OCI-LY3 (cell line): Measurements from ENCODE around the gene RTF2.
A peak's percentile ranks its signal among the peaks of the same experiment; 100 is the strongest.

Experiments
- H2AFZ ChIP-seq: fragments of 200-600, 300-600 bp; shearing (Covaris generic); 2 replicates; pipeline ENCODE4 v1.6.0; 2014; ENCODE audit warnings: antibody characterized with exemption, low read depth, low read length
- H3K27ac ChIP-seq: fragments of 200-600, 300-600 bp; sonication (generic); 2 replicates; pipeline ENCODE4 v1.5.1; 2014; ENCODE audit warnings: mild to moderate bottlenecking, low read length, moderate library complexity, mixed read lengths
- H3K27me3 ChIP-seq: fragments of 200-600, 300-600 bp; sonication (generic); 2 replicates; pipeline ENCODE4 v1.6.1; 2014; ENCODE audit warnings: low read depth, low read length, mixed read lengths
- H3K36me3 ChIP-seq: fragments of 200-600, 300-600 bp; sonication (generic); replicated peaks from 2 replicates; pipeline ENCODE3; 2014; ENCODE audit warnings: low read depth, low read length, mixed read lengths
- H3K4me1 ChIP-seq: fragments of 300-600, 200-600 bp; sonication (generic); 2 replicates; pipeline ENCODE4 v1.6.1; 2014; ENCODE audit warnings: low read length, mixed read lengths
- H3K4me2 ChIP-seq: fragments of 200-600, 300-600 bp; sonication (generic); 2 replicates; pipeline ENCODE4 v1.6.1; 2014; ENCODE audit warnings: low read length, mixed read lengths
- H3K4me3 ChIP-seq: fragments of 300-600, 200-600 bp; sonication (generic); 2 replicates; pipeline ENCODE4 v1.5.1; 2014; ENCODE audit warnings: antibody characterized with exemption, mild to moderate bottlenecking, low read length, moderate library complexity
- H3K79me2 ChIP-seq: fragments of 300-600, 200-600 bp; shearing (Covaris generic); 2 replicates; pipeline ENCODE4 v1.6.1; 2014; ENCODE audit warnings: mild to moderate bottlenecking, low read length, mixed read lengths
- H3K9ac ChIP-seq: fragments of 300-600, 200-600 bp; shearing (Covaris generic); 2 replicates; pipeline ENCODE4 v1.6.0; 2014; ENCODE audit warnings: mild to moderate bottlenecking, low read length, moderate library complexity
- H3K9me3 ChIP-seq: fragments of 200-600, 300-600 bp; shearing (Covaris generic); 2 replicates; pipeline ENCODE4 v1.6.1; 2014; ENCODE audit warnings: low read length, mixed read lengths; ENCODE audit not compliant: insufficient read depth
- H4K20me1 ChIP-seq: fragments of 200-600, 300-600 bp; sonication (generic); 2 replicates; pipeline ENCODE4 v1.6.1; 2016; ENCODE audit warnings: low read length, mixed read lengths; ENCODE audit not compliant: insufficient read depth
- EZH2phosphoT487 ChIP-seq: fragments of 200-600 bp; shearing (Covaris generic); IDR thresholded peaks from 2 replicates; pipeline ENCODE4 v1.6.1; 2018; ENCODE audit warnings: antibody characterized with exemption, mixed run types, low read depth
- TF ChIP-seq, protein P1 (sequence below): fragments of 200-600, 300-600 bp; sonication (generic); IDR thresholded peaks from 2 replicates; pipeline ENCODE4 v1.5.1; 2014; ENCODE audit warnings: antibody characterized with exemption, low read length, low read depth

The RTF2 gene

GRCh38 chr20:56433880-56434255, 34.6 kb upstream of the RTF2 start:
- no peak overlapping the region for H3K4me2 ChIP-seq
- no peaks in the 10 kb centered on the region for H3K36me3 ChIP-seq
- no peak overlapping the region for H3K9ac ChIP-seq
- no peak overlapping the region for H2AFZ ChIP-seq
- H3K4me3 ChIP-seq, result no peak overlapping the region
- H3K27me3 ChIP-seq, result no peaks in the 10 kb centered on the region
- no peak overlapping the region for H3K27ac ChIP-seq
- TF ChIP-seq, protein P1, sequence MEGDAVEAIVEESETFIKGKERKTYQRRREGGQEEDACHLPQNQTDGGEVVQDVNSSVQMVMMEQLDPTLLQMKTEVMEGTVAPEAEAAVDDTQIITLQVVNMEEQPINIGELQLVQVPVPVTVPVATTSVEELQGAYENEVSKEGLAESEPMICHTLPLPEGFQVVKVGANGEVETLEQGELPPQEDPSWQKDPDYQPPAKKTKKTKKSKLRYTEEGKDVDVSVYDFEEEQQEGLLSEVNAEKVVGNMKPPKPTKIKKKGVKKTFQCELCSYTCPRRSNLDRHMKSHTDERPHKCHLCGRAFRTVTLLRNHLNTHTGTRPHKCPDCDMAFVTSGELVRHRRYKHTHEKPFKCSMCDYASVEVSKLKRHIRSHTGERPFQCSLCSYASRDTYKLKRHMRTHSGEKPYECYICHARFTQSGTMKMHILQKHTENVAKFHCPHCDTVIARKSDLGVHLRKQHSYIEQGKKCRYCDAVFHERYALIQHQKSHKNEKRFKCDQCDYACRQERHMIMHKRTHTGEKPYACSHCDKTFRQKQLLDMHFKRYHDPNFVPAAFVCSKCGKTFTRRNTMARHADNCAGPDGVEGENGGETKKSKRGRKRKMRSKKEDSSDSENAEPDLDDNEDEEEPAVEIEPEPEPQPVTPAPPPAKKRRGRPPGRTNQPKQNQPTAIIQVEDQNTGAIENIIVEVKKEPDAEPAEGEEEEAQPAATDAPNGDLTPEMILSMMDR, result no peak
- no peak for TF ChIP-seq EZH2phosphoT487
- H3K79me2 ChIP-seq, result no peaks in the 10 kb centered on the region
- no peaks in the 10 kb centered on the region for H3K9me3 ChIP-seq
- no peaks in the 10 kb centered on the region for H4K20me1 ChIP-seq
- peaks cover 28% of the 10 kb centered on the region for H3K4me1 ChIP-seq

GRCh38 chr20:56437196-56437960, 31.0 kb upstream of the RTF2 start:
- Histone ChIP-seq H3K27ac (no peak overlapping the region), H3K4me1 (peaks cover 32% of the 10 kb centered on the region), H3K4me3 (no peak overlapping the region), H3K36me3 (no peaks in the 10 kb centered on the region), H3K27me3 (no peaks in the 10 kb centered on the region), H4K20me1 (no peaks in the 10 kb centered on the region), H3K9me3 (no peaks in the 10 kb centered on the region), H3K9ac (no peak overlapping the region), H3K79me2 (no peaks in the 10 kb centered on the region), H3K4me2 (no peak overlapping the region), H2AFZ (no peak overlapping the region)
- TF ChIP-seq, protein P1, result no peak
- no peak for TF ChIP-seq EZH2phosphoT487

DNA sequence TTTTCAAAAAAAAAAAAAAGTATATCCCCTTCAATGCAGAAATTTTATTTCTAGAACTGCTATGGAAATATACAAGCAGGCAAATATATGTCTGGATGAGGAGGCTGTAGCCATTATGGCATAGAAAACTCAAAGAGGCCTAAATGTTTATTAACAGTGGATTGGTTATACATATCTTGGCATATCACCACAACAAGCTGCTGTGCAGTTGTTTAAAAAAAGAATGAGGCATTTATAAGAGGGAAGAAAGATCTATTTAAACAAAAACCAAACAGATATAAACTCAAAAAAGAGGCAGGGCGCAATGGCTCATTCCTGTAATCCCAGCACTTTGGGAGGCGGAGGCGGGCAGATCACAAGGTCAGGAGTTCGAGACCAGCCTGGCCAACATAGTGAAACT, 30.1 kb upstream of the RTF2 start:
- peaks cover 36% of the 10 kb centered on the region for H3K4me1 ChIP-seq
- H3K9me3 ChIP-seq, result no peaks in the 10 kb centered on the region
- no peak overlapping the region for H3K9ac ChIP-seq
- no peak overlapping the region for H2AFZ ChIP-seq
- H4K20me1 ChIP-seq, result no peaks in the 10 kb centered on the region
- H3K36me3 ChIP-seq, result no peaks in the 10 kb centered on the region
- H3K4me3 ChIP-seq, result no peak overlapping the region
- no peak overlapping the region for H3K27ac ChIP-seq
- H3K79me2 ChIP-seq, result no peaks in the 10 kb centered on the region
- H3K27me3 ChIP-seq, result no peaks in the 10 kb centered on the region
- H3K4me2 ChIP-seq, result no peak overlapping the region
- TF ChIP-seq, protein P1, result no peak
- TF ChIP-seq EZH2phosphoT487, result no peak

DNA sequence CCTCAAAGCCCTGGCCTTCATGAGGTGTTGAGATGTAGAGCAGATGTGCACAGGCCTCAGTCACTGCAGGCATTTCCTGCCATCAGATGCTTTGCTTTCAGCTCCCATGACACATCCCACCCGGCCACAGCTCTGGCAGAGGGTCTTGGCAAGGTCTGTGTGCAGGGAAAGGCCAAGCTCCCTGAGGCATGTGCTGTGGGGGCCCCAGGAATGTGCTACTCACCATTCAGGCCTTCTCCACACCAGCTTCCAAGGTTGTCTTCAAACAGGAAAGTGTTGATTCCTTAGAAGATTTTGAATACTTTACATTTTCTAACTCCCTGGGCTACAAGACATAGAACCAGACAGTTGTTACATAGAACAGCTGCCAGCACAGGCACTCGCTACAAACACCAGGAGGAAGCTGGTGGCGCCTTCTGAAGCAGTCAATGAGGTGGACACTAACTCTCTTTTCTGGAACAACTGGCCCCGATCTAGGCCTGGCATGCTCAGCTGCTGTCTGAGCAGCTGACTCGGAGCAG, 28.6 kb upstream of the RTF2 start:
- H3K36me3 ChIP-seq, result no peaks in the 10 kb centered on the region
- H3K27me3 ChIP-seq, result no peaks in the 10 kb centered on the region
- no peaks in the 10 kb centered on the region for H4K20me1 ChIP-seq
- no peak for TF ChIP-seq EZH2phosphoT487
- TF ChIP-seq, protein P1, result no peak
- H3K9me3 ChIP-seq, result no peaks in the 10 kb centered on the region
- no peak overlapping the region for H2AFZ ChIP-seq
- peak overlapping the region; percentile 41; the same call in 1 of the 2 replicates for H3K4me2 ChIP-seq
- no peaks in the 10 kb centered on the region for H3K79me2 ChIP-seq
- H3K4me1 ChIP-seq, result peaks cover 36% of the 10 kb centered on the region
- H3K9ac ChIP-seq, result no peak overlapping the region
- H3K4me3 ChIP-seq, result no peak overlapping the region
- H3K27ac ChIP-seq, result no peak overlapping the region
